HepG2 (cell line): Measurements from ENCODE around the gene AHNAK. TPM values are rescaled to one million over a fixed set of nuclear protein-coding genes. Genes with fewer than 3 reads are reported as not detected.

Source experiments
- HDAC1 ChIP-seq: sonication (generic); formaldehyde crosslinking; IDR thresholded peaks from 2 replicates; pipeline ENCODE4 v1.5.1; 2020; ENCODE audit warnings: mild to moderate bottlenecking, missing genetic modification reagents
- HES4 ChIP-seq: sonication (generic); formaldehyde crosslinking; IDR thresholded peaks from 2 replicates; pipeline ENCODE4 v1.9.0; 2021; ENCODE audit warnings: mild to moderate bottlenecking, missing genetic modification reagents, borderline replicate concordance
- KLF15 ChIP-seq: sonication (generic); formaldehyde crosslinking; IDR thresholded peaks from 2 replicates; pipeline ENCODE4 v1.8.1; 2023; ENCODE audit warnings: borderline replicate concordance, mild to moderate bottlenecking, inconsistent platforms, missing genetic modification reagents, mixed read lengths
- MED1 ChIP-seq: sonication (generic); formaldehyde crosslinking; IDR thresholded peaks from 2 replicates; pipeline ENCODE4 v1.4.0; 2020; ENCODE audit warnings: missing genetic modification reagents
- MEF2D ChIP-seq: sonication (generic); formaldehyde crosslinking; IDR thresholded peaks from 2 replicates; pipeline ENCODE4 v1.5.1; 2020; ENCODE audit warnings: mild to moderate bottlenecking, missing genetic modification reagents
- NFKB2 ChIP-seq: sonication (generic); formaldehyde crosslinking; IDR thresholded peaks from 2 replicates; pipeline ENCODE4 v1.4.0; 2020; ENCODE audit warnings: missing genetic modification reagents, borderline replicate concordance
- NONO ChIP-seq, 2 experiments: fragments of 450-650 bp in 1 of 2; sonication (generic) in 1 of 2; formaldehyde crosslinking in 1 of 2; IDR thresholded peaks in 1 of 2; conservative IDR thresholded peaks in 1 of 2; 2 replicates each; pipeline versions ENCODE4 v1.6.1 to v1.8.0; 2017 to 2022; ENCODE audit warnings: mild to moderate bottlenecking in 1 of 2, missing genetic modification reagents in 1 of 2, moderate library complexity in 1 of 2
- PAWR ChIP-seq: sonication (generic); formaldehyde crosslinking; IDR thresholded peaks from 2 replicates; pipeline ENCODE4 v1.4.0; 2020; ENCODE audit warnings: missing genetic modification reagents, mild to moderate bottlenecking, borderline replicate concordance
- SAFB2 ChIP-seq: sonication (generic); formaldehyde crosslinking; IDR thresholded peaks from 2 replicates; pipeline ENCODE4 v1.5.1; 2020; ENCODE audit warnings: missing genetic modification reagents, low read depth, mild to moderate bottlenecking, borderline replicate concordance
- SETDB1 ChIP-seq: sonication (generic); formaldehyde crosslinking; IDR thresholded peaks from 2 replicates; pipeline ENCODE4 v1.5.1; 2020; ENCODE audit warnings: missing genetic modification reagents, mild to moderate bottlenecking, borderline replicate concordance
- TBX3 ChIP-seq: fragments of 450-650 bp; IDR thresholded peaks from 2 replicates; pipeline ENCODE4 v1.6.1; 2017; ENCODE audit warnings: antibody characterized with exemption, mild to moderate bottlenecking, inconsistent platforms, borderline replicate concordance
- YEATS4 ChIP-seq: sonication (generic); formaldehyde crosslinking; IDR thresholded peaks from 2 replicates; pipeline ENCODE4 v1.4.0; 2020; ENCODE audit warnings: missing genetic modification reagents, borderline replicate concordance
- ZNF17 ChIP-seq: sonication (generic); formaldehyde crosslinking; IDR thresholded peaks from 2 replicates; pipeline ENCODE4 v1.5.0; 2020; ENCODE audit warnings: mild to moderate bottlenecking, missing genetic modification reagents
- ZNF24 ChIP-seq: fragments of 450-650 bp; IDR thresholded peaks from 2 replicates; pipeline ENCODE4 v1.6.1; 2017; ENCODE audit warnings: antibody characterized with exemption, mild to moderate bottlenecking
- ZNF605 ChIP-seq: sonication (generic); formaldehyde crosslinking; IDR thresholded peaks from 2 replicates; pipeline ENCODE4 v1.8.0; 2022; ENCODE audit warnings: mild to moderate bottlenecking, missing genetic modification reagents
- ZNF674 ChIP-seq: sonication (generic); formaldehyde crosslinking; IDR thresholded peaks from 2 replicates; pipeline ENCODE4 v1.5.0; 2020; ENCODE audit warnings: low read depth, mild to moderate bottlenecking, missing genetic modification reagents
- ZNF691 ChIP-seq: sonication (generic); formaldehyde crosslinking; IDR thresholded peaks from 2 replicates; pipeline ENCODE4 v1.4.0; 2020; ENCODE audit warnings: missing genetic modification reagents, low read depth, mild to moderate bottlenecking, borderline replicate concordance
- ZNF772 ChIP-seq: sonication (generic); formaldehyde crosslinking; IDR thresholded peaks from 2 replicates; pipeline ENCODE4 v1.5.0; 2020; ENCODE audit warnings: mild to moderate bottlenecking, missing genetic modification reagents
- ZSCAN12 ChIP-seq: sonication (generic); formaldehyde crosslinking; IDR thresholded peaks from 2 replicates; pipeline ENCODE4 v1.9.0; 2021; ENCODE audit warnings: mild to moderate bottlenecking, missing genetic modification reagents
- polyA plus RNA-seq, 8 experiments: library from polyadenylated mRNA; depleted of rRNA in 3 of 8; stranded (reverse) in 7 of 8; unstranded in 1 of 8; fragments of >200 nt; fragmentation: Illumina TruSeq in 4 of 8; extraction: Trizol in 4 of 8; gene quantifications; 2 replicates each; pipeline versions ENCODE4 v1.2.1 to v1.2.3, GENCODE V29; 2011 to 2016; ENCODE audit warnings: low read depth in 4 of 8, missing spikeins in 1 of 8, mixed read lengths in 1 of 8; ENCODE audit not compliant: insufficient read depth in 1 of 8
- total RNA-seq, 5 experiments: library from RNA; depleted of rRNA; stranded (reverse); fragments of >200 nt; fragmentation: Illumina TruSeq; extraction: Trizol; gene quantifications; 2 replicates each; pipeline ENCODE4 v1.2.3, GENCODE V29; 2016; ENCODE audit warnings: low read depth in 1 of 5
- TF ChIP-seq, protein P1 (sequence below): sonication (generic); formaldehyde crosslinking; IDR thresholded peaks from 2 replicates; pipeline ENCODE4 v1.5.0; 2020; ENCODE audit warnings: mild to moderate bottlenecking, missing genetic modification reagents
- TF ChIP-seq, protein P2 (sequence below): sonication (generic); formaldehyde crosslinking; IDR thresholded peaks from 2 replicates; pipeline ENCODE4 v1.8.0; 2022; ENCODE audit warnings: mild to moderate bottlenecking, missing genetic modification reagents; ENCODE audit not compliant: insufficient replicate concordance

The AHNAK gene
- total and polyA plus RNA-seq, 2 of the 13 experiments (the other 11 are each of a cell fraction or from before 2014, with no cell fraction given): 23.4 to 25.0 TPM

DNA sequence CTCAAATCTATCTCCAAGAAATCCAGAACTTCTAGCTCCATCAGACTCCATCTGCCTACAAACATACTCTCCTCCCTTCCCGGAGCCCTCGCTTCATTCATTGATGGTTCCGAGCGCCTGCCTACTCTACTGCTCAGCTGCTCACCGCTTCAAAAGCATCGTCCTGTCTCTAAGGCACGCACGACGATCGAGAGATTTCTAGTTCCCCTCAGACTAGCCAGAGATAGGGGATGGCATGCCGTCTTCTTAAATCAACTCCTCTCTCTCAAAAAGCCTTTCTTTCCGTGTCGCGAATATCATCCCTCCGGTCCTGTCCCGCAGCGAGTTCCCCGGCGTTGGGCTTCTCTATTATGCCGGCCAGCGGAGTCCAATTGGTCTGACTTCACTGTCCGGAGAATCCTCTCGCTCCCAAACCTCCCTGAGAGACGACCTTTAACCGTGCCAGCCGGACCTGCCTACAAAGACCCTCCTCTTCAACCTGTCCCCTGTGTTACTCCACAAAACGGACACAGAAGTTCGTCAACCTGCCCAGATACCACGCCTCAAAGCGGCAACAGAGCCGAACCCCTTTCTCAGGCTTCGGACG, 26.5 kb upstream of the AHNAK start (continued):
- TF ChIP-seq TBX3: no peak
- 0 out of 2 replicates have a peak, but pooled peaks have one; percentile 39 for TF ChIP-seq HES4
- TF ChIP-seq NFKB2 (CRISPR knock-in tag): no peak
- no peak for TF ChIP-seq YEATS4 (CRISPR knock-in tag)
- TF ChIP-seq ZNF674: no peak
- no peak for TF ChIP-seq SETDB1 (CRISPR knock-in tag)
- no peak for TF ChIP-seq NONO (IDR thresholded peaks at IDR 0.05)
- no peak for TF ChIP-seq NONO (CRISPR knock-in tag; conservative IDR thresholded peaks at IDR 0.05)
- no peak for TF ChIP-seq HDAC1 (CRISPR knock-in tag)
- peak; percentile 1; the same call in 1 of the 2 replicates for TF ChIP-seq ZNF772
- no peak for TF ChIP-seq KLF15 (CRISPR knock-in tag)
- 0 out of 2 replicates have a peak, but pooled peaks have one; percentile 3 for TF ChIP-seq ZNF691 (CRISPR knock-in tag)
- no peak for TF ChIP-seq MEF2D (CRISPR knock-in tag)
- no peak for TF ChIP-seq ZNF24
- TF ChIP-seq SAFB2 (CRISPR knock-in tag): no peak
- no peak for TF ChIP-seq ZNF17 (CRISPR knock-in tag)
- no peak for TF ChIP-seq PAWR (CRISPR knock-in tag)
- no peak for TF ChIP-seq ZNF605 (CRISPR knock-in tag)
- TF ChIP-seq, protein P1, sequence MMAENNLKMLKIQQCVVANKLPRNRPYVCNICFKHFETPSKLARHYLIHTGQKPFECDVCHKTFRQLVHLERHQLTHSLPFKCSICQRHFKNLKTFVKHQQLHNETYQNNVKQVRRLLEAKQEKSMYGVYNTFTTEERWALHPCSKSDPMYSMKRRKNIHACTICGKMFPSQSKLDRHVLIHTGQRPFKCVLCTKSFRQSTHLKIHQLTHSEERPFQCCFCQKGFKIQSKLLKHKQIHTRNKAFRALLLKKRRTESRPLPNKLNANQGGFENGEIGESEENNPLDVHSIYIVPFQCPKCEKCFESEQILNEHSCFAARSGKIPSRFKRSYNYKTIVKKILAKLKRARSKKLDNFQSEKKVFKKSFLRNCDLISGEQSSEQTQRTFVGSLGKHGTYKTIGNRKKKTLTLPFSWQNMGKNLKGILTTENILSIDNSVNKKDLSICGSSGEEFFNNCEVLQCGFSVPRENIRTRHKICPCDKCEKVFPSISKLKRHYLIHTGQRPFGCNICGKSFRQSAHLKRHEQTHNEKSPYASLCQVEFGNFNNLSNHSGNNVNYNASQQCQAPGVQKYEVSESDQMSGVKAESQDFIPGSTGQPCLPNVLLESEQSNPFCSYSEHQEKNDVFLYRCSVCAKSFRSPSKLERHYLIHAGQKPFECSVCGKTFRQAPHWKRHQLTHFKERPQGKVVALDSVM (CRISPR knock-in tag): no peak
- TF ChIP-seq ZSCAN12: no peak
- TF ChIP-seq, protein P2, sequence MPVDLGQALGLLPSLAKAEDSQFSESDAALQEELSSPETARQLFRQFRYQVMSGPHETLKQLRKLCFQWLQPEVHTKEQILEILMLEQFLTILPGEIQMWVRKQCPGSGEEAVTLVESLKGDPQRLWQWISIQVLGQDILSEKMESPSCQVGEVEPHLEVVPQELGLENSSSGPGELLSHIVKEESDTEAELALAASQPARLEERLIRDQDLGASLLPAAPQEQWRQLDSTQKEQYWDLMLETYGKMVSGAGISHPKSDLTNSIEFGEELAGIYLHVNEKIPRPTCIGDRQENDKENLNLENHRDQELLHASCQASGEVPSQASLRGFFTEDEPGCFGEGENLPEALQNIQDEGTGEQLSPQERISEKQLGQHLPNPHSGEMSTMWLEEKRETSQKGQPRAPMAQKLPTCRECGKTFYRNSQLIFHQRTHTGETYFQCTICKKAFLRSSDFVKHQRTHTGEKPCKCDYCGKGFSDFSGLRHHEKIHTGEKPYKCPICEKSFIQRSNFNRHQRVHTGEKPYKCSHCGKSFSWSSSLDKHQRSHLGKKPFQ (CRISPR knock-in tag): no peak
- TF ChIP-seq MED1: 0 out of 2 replicates have a peak, but pooled peaks have one; percentile 2
